Activated CD4-positive, CD25-positive, alpha-beta regulatory T cell treated with anti-CD3 and anti-CD28 coated beads, Interleukin-2, amount 50 U/mL, for 24 hours (primary cell): ENCODE results near the gene ARMC9.
"Not testable (repeated sequence)": the region's sequence is repeated elsewhere in the genome, so short reads cannot be mapped to it uniquely, and the experiment has no call there.

ENCODE experiments used
- ATAC-seq, 2 donors: fragments of 150-1000 bp; cut with Tn5 transposase; one replicate each; pipeline ENCODE4 v1.10.0; 2021; ENCODE audit warnings: mild to moderate bottlenecking in 1 of 2, moderate library complexity in 1 of 2

Gene ARMC9

GRCh38 chr2:231364961-231365810 is 166.8 kb downstream of the ARMC9 start:
- ATAC-seq = no peak

GRCh38 chr2:231367178-231367577 is 168.7 kb downstream of the ARMC9 start:
- no peak for ATAC-seq

GRCh38 chr2:231369580-231370428 is 171.4 kb downstream of the ARMC9 start:
- no peak for ATAC-seq

- no peak for ATAC-seq
Measured at GRCh38 chr2:231370429-231370748, 172.0 kb downstream of the ARMC9 start.

- no peak for ATAC-seq
Measured at GRCh38 chr2:231370749-231371429, 172.5 kb downstream of the ARMC9 start.

- no peak for ATAC-seq
Measured at GRCh38 chr2:231371430-231372054, 173.1 kb downstream of the ARMC9 start.

GRCh38 chr2:231372326-231372725 is 173.9 kb downstream of the ARMC9 start:
- no peak for ATAC-seq

- no peak for ATAC-seq
Measured at GRCh38 chr2:231373184-231373583, 174.8 kb downstream of the ARMC9 start.

GRCh38 chr2:231373786-231374349 is 175.4 kb downstream of the ARMC9 start:
- ATAC-seq = no peak

- no peak for ATAC-seq
Measured at GRCh38 chr2:231374771-231375170, 176.3 kb downstream of the ARMC9 start.

- ATAC-seq = not testable (repeated sequence)
Measured at GRCh38 chr2:231375994-231376615, 177.7 kb downstream of the ARMC9 start.

- ATAC-seq = no peak
Measured at GRCh38 chr2:231376857-231377256, 178.4 kb downstream of the ARMC9 start.

- ATAC-seq = no peak
Measured at GRCh38 chr2:231378026-231378722, 179.7 kb downstream of the ARMC9 start.

- ATAC-seq = no peak
Measured at GRCh38 chr2:231379266-231380215, 181.1 kb downstream of the ARMC9 start.

GRCh38 chr2:231380307-231380706 is 181.9 kb downstream of the ARMC9 start:
- ATAC-seq = no peak

GRCh38 chr2:231380991-231381847 is 182.8 kb downstream of the ARMC9 start:
- ATAC-seq = no peak

GRCh38 chr2:231382116-231382515 is 183.7 kb downstream of the ARMC9 start:
- ATAC-seq = no peak

- no peak for ATAC-seq
Measured at GRCh38 chr2:231383416-231384108, 185.1 kb downstream of the ARMC9 start.

- no peak for ATAC-seq
Measured at GRCh38 chr2:231384109-231384435, 185.6 kb downstream of the ARMC9 start.
